Measurements from ENCODE around the gene RUNX2. TPM values are rescaled to one million over a fixed set of nuclear protein-coding genes. Genes with fewer than 3 reads are reported as not detected.

Gene RUNX2
- total RNA-seq, 1 experiment from 2014 or later = 7.0 TPM

DNA sequence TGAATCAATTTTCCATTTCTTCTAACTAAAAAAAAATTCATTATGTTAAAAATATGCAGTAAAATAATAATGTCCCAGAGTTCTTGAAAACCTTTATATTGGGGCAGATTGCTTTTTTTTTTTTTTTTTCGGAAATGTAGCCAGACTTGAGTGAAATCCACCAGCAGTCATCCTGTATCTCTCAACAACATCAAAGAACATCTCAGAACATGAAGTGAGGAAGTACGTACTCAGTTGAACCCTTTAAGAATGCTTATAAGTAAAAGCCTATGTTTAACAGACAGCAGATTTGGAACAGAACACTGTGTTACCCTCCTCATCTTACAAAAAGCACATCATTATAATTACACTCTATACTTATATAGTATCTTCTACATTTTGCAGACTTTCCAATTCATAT lies 100.6 kb downstream of the RUNX2 start:
- no peaks in the 10 kb centered on the region for H3K9me3 ChIP-seq (ENCODE audit: control insufficient read depth, insufficient read depth, low read depth, low read length)
- H3K4me1 ChIP-seq (ENCODE audit: control insufficient read depth, insufficient read depth, low read length) = peaks cover 10% of the 10 kb centered on the region
- TF ChIP-seq, protein P1, sequence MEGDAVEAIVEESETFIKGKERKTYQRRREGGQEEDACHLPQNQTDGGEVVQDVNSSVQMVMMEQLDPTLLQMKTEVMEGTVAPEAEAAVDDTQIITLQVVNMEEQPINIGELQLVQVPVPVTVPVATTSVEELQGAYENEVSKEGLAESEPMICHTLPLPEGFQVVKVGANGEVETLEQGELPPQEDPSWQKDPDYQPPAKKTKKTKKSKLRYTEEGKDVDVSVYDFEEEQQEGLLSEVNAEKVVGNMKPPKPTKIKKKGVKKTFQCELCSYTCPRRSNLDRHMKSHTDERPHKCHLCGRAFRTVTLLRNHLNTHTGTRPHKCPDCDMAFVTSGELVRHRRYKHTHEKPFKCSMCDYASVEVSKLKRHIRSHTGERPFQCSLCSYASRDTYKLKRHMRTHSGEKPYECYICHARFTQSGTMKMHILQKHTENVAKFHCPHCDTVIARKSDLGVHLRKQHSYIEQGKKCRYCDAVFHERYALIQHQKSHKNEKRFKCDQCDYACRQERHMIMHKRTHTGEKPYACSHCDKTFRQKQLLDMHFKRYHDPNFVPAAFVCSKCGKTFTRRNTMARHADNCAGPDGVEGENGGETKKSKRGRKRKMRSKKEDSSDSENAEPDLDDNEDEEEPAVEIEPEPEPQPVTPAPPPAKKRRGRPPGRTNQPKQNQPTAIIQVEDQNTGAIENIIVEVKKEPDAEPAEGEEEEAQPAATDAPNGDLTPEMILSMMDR (IDR thresholded peaks at IDR 0.05) = no peak
- TF ChIP-seq SIN3A (IDR thresholded peaks at IDR 0.05; ENCODE audit: borderline replicate concordance, insufficient read depth, low read depth, low read length) (no peak), TCF7L2 (IDR thresholded peaks at IDR 0.05; ENCODE audit: low read depth, low read length) (no peak), POLR2AphosphoS5 (IDR thresholded peaks at IDR 0.05; ENCODE audit: low read depth, low read length) (no peak)
- TF ChIP-seq, protein P2, sequence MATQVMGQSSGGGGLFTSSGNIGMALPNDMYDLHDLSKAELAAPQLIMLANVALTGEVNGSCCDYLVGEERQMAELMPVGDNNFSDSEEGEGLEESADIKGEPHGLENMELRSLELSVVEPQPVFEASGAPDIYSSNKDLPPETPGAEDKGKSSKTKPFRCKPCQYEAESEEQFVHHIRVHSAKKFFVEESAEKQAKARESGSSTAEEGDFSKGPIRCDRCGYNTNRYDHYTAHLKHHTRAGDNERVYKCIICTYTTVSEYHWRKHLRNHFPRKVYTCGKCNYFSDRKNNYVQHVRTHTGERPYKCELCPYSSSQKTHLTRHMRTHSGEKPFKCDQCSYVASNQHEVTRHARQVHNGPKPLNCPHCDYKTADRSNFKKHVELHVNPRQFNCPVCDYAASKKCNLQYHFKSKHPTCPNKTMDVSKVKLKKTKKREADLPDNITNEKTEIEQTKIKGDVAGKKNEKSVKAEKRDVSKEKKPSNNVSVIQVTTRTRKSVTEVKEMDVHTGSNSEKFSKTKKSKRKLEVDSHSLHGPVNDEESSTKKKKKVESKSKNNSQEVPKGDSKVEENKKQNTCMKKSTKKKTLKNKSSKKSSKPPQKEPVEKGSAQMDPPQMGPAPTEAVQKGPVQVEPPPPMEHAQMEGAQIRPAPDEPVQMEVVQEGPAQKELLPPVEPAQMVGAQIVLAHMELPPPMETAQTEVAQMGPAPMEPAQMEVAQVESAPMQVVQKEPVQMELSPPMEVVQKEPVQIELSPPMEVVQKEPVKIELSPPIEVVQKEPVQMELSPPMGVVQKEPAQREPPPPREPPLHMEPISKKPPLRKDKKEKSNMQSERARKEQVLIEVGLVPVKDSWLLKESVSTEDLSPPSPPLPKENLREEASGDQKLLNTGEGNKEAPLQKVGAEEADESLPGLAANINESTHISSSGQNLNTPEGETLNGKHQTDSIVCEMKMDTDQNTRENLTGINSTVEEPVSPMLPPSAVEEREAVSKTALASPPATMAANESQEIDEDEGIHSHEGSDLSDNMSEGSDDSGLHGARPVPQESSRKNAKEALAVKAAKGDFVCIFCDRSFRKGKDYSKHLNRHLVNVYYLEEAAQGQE (IDR thresholded peaks at IDR 0.05; ENCODE audit: insufficient read depth in 1 of 2, low read depth in 2 of 2, low read length in 1 of 2) = no peak
- peaks cover 4% of the 10 kb centered on the region; the same call in 1 of the 2 replicates for H3K36me3 ChIP-seq (ENCODE audit: control insufficient read depth, insufficient read depth, low read length)
- H3K4me3 ChIP-seq (ENCODE audit: low read depth in 2 of 2, low read length in 2 of 2) = no peak overlapping the region
- ATAC-seq (no peak), DNase-seq (ENCODE audit: low read depth, low spot score) (no peak)
- POLR2A ChIA-PET = no interaction called here
- H3K27me3 ChIP-seq (ENCODE audit: control insufficient read depth, insufficient read depth, low read length) = no peaks in the 10 kb centered on the region
- in situ Hi-C loops (cut with HindIII; ENCODE audit: low pct_unique_long_range_greater_than_20kb, low sequenced_read_pairs) = no loop called here
- intact Hi-C loops (cut with micrococcal nuclease; ENCODE audit: unreplicated experiment) = loop anchor here (10.0 kb wide), 1 partner anchor 496 kb away; no protein-coding TSS in a partner anchor
- CTCF ChIA-PET = no interaction called here
- H3K27ac ChIP-seq (ENCODE audit: low read length) = no peak overlapping the region
- BruUV-seq (replicated peaks) = no TSS peak

DNA sequence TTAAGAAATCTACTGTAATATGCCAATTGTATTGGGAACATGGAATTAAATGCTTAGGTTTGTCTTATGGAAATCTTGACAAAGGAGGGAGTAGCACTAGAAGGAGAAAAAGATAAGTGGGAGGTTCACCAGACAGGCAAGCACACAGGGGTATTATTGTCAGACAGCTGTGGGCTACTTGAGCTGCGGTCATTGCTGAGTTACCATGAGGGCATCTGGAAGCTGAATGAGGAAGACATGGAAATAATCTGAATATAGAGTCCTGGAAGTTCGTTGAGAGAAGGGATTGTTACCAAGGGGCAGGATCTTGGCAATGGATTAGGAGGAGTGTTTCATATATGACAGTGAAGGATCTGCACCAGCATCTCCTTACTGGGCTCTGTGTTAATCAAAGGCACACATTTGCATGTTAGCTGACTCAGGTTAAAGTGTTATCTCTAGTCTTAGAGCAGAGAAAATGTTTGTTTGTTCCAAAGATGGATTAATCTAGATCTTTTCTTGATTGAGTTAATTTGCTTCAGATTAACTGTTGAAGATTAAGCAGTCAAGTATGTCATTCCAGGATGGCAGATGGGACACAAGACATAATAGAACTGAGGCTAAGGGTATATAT lies 102.6 kb downstream of the RUNX2 start:
- H3K36me3 ChIP-seq (ENCODE audit: control insufficient read depth, insufficient read depth, low read length) = peaks cover 4% of the 10 kb centered on the region; the same call in 1 of the 2 replicates
- DNase-seq (ENCODE audit: low read depth, low spot score) (no peak), ATAC-seq (no peak)
- in situ Hi-C loops (cut with HindIII; ENCODE audit: low pct_unique_long_range_greater_than_20kb, low sequenced_read_pairs) (no loop called here), intact Hi-C loops (cut with micrococcal nuclease; ENCODE audit: unreplicated experiment) (no loop called here)
- H3K27ac ChIP-seq (ENCODE audit: low read length) = peak overlapping the region; percentile 36; the same call in 1 of the 2 replicates
- no peaks in the 10 kb centered on the region for H3K27me3 ChIP-seq (ENCODE audit: control insufficient read depth, insufficient read depth, low read length)
- TF ChIP-seq, protein P1 (IDR thresholded peaks at IDR 0.05) = no peak
- TF ChIP-seq, protein P2 (IDR thresholded peaks at IDR 0.05; ENCODE audit: insufficient read depth in 1 of 2, low read depth in 2 of 2, low read length in 1 of 2) = no peak
- TF ChIP-seq SIN3A (IDR thresholded peaks at IDR 0.05; ENCODE audit: borderline replicate concordance, insufficient read depth, low read depth, low read length) = no peak
- H3K4me1 ChIP-seq (ENCODE audit: control insufficient read depth, insufficient read depth, low read length) = no peaks in the 10 kb centered on the region; the same call in 1 of the 2 replicates
- ChIA-PET POLR2A (no interaction called here), CTCF (interaction anchor here (0.5 kb wide), 1 partner anchor 30 kb away, joined by 6 read pairs; no protein-coding TSS in a partner anchor)
- H3K9me3 ChIP-seq (ENCODE audit: control insufficient read depth, insufficient read depth, low read depth, low read length) = no peaks in the 10 kb centered on the region
- no peak overlapping the region for H3K4me3 ChIP-seq (ENCODE audit: low read depth in 2 of 2, low read length in 2 of 2)
- BruUV-seq (replicated peaks) = no TSS peak
